Measurements from ENCODE around the gene FAM222A.

DNA sequence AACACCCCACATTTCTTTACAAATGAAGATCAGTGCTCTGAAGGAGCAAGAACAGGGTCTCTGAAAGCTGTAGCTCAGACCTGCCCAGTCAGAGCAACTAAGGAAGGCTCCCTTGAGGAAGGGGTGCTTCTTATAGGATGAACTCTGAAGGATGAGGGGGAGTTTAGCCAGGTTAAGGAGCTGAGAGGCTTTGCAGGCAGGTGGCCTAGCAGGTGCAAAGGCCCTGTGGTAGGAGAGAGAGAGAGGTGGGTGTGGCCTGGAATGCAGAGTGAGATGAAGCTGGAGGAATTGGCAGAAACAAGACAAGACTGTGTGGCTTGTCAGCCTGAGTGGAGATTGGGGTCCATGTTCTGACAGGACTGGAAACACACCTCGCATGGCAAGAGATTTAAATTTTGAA lies 20.5 kb upstream of the FAM222A start:
- TF ChIP-seq EZH2 (optimal IDR thresholded peaks at IDR 0.05; ENCODE audit: low read depth, low read length) (no peak), CTCF (IDR thresholded peaks at IDR 0.05; ENCODE audit: low read length) (no peak), EZH2phosphoT487 (IDR thresholded peaks at IDR 0.05; ENCODE audit: low read length) (no peak)

All from MM.1S (cell line).